NCI-H2081 (cell line): Measurements from ENCODE around the gene JAK3.

Source experiments
- DNase-seq, 2 experiments: peaks; one replicate each; lab custom pipeline; 2025; lab: John Stamatoyannopoulos, UW

Gene JAK3

DNA sequence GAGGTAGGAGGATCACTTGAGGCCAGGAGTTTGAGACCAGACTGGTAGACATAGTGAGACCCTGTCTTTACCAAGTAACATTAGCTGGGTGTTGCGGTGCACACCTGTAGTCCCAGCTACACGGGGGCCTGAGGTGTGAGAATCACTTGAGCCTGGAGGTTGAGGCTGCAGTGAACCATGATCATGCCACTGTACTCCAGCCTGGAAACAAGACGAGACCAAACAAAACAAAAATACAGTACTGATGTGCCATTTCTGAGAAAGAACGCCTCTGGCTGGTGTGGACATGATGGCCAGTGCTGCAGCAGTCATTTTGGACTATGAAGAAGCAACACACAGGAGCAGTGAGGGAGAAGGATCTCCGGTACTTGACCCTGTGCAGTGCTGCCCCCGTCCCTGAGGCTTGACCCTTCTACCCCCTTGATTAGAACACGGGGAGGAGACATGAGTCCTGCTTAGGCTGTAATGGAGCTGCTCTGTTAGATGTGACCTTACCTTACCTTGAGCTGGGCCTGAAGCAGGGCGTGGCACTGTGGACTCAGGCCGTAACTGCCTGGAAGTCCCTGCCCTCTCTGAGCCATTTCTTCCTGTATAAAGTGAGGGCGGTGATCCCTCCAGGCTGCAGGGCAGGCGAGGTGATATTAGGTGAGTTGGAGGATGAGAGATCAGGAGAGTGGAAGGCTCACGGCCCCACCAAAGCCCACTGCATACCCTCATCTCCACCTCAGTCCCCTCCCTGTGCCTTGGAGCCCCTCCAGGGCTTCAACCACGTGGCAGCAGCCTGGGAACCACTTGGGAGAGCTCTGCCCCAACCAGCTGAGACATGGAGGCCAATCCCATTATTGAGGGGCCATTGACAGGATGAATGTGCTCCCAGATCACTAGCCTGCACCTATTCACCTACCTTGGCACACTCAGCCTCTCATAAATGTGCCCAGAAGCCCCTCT is 17.9 kb upstream of the JAK3 start:
- no peak for DNase-seq

DNA sequence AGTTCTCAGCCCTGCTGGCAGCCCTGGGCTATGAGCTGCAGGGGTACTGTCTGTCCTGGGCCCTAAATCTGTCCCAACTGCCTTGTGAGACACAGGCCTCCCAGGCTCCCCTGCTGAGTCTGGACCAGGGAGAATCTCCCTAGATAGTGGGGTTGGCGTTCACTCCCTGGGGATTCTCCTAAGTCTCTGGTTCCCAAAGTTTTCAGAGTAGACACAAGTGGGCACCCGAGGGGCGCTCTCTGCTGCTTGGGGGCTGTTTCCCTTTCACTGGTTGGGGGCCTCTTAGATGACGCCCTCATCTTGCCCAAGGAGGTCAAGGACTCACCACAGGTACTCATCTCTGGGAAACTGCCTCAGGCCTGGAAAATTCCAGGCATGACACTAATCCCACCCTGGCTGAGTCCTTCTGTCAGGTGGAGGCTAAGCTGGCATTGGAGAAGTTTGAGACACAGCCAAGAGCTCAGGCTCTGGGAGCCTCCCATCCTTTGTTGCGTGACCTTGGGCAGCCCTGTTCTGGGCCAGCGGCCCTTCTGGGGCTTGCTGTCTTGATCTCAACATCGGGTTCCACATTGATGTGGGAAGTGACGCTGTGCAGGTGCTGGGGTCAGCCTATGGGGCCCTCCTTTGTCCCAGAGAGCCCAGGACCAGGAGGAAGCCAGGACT is 15.9 kb upstream of the JAK3 start:
- DNase-seq = no peak

- no peak for DNase-seq
Measured at GRCh38 chr19:17862711-17863519, 15.1 kb upstream of the JAK3 start.

GRCh38 chr19:17861542-17862402 is 14.0 kb upstream of the JAK3 start:
- no peak for DNase-seq

DNA sequence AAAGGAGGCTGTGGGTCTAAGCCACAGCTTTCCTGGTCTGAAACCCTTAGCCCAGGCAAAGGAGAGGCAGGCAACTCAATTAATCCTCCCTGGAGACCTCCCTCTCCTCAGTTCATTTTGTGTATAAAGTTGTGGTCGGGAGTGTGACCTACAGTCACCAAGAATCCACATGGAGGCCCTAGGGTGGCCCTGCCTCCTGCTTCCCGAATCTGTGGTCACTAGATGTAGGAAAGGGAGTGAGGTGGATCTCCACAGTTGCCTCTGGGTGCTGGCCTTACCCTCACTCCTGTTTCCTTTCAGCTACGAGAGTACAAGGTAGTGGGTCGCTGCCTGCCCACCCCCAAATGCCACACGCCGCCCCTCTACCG is 13.2 kb upstream of the JAK3 start:
- no peak for DNase-seq

DNA sequence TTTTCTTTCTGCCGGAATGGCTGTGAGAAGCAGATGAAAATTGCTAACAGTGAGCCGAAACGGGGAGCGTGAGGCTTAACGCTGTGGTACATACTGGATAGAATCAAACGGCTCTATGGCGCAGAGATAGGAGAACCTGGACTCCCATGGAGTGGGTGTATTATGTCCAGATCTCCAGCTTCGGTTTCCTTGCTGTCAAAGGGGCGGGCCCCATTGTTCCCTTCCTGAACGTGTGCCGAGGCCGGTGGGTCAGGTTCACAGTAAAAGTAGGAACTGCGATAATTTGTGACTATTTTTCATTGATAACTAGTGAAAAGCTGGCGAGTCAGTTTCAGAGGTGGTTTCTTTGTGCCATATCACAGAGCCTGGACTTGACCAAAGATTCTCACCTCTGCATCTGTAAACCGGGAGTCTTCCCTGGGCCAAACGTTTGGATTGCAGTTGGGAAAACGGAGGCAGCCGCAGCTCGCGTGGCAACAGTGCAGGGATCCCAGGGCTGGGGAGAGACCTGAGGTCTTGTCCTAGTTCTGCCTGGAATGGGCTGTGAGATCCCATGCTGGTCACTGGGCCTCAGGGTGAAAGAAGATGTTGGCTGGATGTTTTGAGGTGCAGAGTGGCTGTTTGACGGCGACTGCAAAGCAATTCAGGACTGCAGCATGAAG is 12.7 kb upstream of the JAK3 start:
- DNase-seq = no peak

DNA sequence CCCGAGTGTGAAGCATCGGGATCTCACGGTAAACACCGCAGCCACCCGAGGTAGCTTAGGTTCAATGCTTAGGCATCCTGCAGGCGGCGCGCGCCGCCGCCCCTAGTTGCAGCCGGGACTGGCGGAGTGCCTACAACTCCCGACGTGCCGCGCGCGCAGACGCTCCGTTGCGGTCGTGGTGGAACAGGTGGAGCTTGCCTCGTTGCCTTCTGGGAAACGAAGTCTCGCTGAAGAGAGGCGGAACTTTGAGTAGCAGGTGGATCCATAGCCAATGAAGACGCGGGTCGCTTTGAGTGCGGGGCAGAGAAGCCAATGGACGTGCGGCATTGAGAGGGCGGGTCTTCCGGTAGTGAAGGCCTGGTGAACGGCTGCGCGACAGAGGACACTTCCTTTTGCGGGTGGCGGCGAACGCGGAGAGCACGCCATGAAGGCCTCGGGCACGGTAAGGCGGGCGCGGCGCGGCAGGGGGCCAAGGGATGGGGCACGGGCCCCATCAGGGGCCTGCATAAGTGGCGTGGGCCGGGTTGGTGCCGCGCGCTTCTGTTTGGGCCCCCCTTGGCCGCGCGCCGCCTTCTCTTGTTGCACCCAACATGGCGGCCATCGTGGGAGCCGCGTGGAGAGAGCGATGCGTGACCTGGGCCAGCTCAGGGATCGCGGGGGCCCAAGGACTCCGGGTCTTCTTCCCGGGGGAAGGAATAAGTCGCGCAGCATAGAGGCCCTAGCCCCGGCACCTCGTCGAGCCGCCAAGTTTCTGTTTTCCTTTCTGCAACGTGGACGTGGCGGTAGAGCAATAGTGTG is 11.9 kb upstream of the JAK3 start, which contains the start of gene RPL18A:
TSS of gene RPL18A (plus strand) at position 378 of the 798 bp plus-strand sequence. CDS start at position 425, 47 bp downstream.
- peak; percentile 98 to 99 for DNase-seq

- peak; percentile 70 to 73 for DNase-seq
Measured at GRCh38 chr19:17855280-17856152, 7.7 kb upstream of the JAK3 start.

DNA sequence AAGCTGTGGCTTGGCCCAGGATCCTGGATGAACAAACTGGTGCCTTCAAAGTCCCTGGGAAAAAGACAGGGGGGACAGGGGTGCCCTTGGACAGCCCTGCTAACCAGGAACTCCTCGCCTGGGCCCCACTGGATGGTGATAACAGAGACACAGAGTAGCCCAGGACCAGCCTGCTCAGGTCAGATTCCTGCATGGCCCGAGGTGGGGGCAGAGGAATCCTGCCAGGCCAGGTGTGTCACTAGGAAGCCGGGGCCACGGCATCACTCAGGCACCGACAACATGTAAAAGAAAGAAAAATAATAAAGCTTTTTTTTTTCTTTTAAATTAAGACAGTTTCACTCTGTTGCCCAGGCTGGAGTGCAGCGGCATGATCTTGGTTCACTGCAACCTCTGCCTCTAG is 6.3 kb upstream of the JAK3 start:
- no peak for DNase-seq

DNA sequence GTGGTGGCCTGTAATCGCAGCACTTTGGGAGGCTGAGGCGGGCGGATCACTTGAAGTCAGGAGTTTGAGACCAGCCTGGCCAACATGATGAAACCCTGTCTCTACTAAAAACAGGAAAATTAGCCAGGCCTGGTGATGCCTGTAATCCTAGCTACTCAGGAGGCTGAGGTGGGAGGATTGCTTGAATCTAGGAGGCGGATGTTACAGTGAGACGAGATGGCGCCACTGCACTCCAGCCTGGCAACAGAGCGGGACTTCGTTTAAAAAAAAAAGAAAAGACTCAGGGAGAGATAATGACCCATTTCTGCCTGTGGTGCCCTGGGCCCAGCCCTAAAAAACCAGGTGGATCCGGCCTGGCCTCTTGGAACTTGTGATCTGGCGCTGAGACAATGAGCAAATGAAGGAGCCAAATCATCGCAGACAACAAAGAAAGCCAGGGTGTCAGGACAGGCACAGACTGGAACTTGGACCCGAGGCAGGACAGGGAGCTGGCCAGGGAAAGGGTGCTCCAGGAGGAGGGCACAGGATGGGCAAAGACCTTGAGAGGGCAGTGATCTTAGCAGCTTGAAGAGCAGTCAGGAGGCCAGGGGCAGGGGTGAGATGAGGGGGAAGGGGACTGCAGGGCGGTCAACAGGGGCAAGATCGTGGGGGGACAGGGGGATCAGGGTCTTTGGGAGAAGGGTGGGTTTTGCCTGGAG is 962 bp upstream of the JAK3 start:
- DNase-seq = no peak

GRCh38 chr19:17846146-17846545 is 1.6 kb downstream of the JAK3 start:
- no peak for DNase-seq

GRCh38 chr19:17843908-17844490 is 3.8 kb downstream of the JAK3 start:
- no peak for DNase-seq

GRCh38 chr19:17843292-17843827 is 4.4 kb downstream of the JAK3 start:
- no peak for DNase-seq

DNA sequence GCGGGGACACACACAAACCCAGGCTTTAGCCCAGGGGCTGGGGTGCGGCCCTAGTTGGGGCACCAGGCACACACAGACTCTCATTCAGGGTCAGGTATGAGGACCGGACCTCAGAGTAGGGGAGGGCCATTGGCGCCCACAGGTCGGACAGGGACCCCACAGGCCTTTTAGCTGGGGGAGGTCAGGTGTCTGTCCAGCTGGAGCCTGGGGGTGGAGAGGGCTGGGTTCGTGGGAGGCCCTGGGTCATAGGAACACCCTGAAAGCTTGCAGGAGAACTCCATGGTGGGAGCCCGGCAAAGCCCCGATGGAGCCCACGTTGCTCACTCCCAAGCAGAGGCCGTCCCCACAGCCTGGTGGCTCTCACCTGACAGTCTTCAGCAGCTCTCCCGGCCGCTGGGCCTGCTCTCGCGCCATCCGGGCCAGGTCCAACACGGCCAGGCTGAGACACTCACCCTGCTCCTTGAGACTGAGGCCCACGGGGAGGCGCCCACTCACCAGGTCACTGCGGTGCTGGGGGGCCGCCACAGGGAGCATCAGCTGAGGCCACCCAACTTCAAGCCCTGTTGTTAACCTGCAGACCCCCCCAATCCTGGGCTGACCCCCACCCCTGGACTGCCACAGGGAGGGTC is 5.0 kb downstream of the JAK3 start:
- DNase-seq = no peak

DNA sequence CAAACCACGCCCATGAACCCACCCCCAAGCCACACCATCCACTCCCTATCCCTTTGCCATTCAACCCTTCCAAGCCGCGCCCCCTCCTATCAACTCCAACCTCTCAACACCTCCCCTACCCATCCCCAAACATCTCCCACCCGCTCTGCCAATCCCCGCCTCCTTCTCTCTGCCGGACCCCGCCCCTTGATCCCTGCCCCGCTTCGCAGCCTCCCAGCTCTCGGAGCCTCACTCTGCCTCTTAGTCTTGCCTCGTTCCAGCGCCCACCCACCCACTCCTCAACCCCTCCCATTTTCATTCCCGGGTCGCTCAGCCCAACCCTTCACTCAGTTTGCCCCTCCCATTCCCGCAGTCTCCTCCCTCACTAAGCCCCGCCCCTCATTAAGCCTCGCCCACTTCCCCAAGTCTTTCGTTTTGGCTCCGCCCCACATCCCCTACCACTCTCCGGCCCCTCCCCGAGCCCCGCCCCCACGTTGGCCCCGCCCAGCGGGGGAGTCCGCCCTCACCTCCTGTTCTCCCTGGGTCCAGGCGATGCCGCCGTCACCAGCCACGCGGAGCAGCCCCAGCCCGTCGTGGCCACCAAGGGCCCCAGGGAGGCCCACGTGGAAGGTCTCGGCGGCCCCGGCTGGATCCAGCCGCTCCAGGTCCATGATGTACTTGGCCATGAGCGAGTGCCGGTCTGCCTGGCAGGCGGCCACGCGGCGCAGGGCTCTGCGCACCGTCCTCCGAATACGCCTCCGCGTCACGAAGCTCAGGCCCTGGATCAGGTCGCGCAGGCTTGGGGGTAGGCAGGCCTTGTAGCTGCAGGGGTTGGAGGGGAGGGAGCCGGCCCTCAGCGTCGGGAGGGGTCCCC is 5.7 kb downstream of the JAK3 start:
- DNase-seq = peak; percentile 62 to 69

GRCh38 chr19:17841371-17841809 is 6.4 kb downstream of the JAK3 start:
- DNase-seq = no peak
